HCT116 (cell line): Measurements from ENCODE around the gene RGS4.

Source experiments
- CTCF ChIP-seq, 3 experiments: fragments of 200-600 bp in 1 of 3; sonication (generic) in 1 of 3; IDR thresholded peaks in 2 of 3; conservative IDR thresholded peaks in 1 of 3; 2 replicates each; pipeline ENCODE4 v1.5.1; 2012 to 2017; ENCODE audit warnings: low read depth in 2 of 3, low read length in 2 of 3, antibody characterized with exemption in 1 of 3, borderline replicate concordance in 1 of 3, control low read depth in 1 of 3, mild to moderate bottlenecking in 1 of 3, mixed read lengths in 1 of 3, mixed run types in 1 of 3, moderate library complexity in 1 of 3; ENCODE audit not compliant: insufficient read depth in 1 of 3
- EZH2 ChIP-seq: fragments of 200-600 bp; sonication (generic); IDR thresholded peaks from 2 replicates; pipeline ENCODE4 v1.6.1; 2017; ENCODE audit warnings: antibody characterized with exemption, mixed run types
- EZH2phosphoT487 ChIP-seq: fragments of 200-600 bp; IDR thresholded peaks from 2 replicates; pipeline ENCODE4 v1.6.1; 2018; ENCODE audit warnings: antibody characterized with exemption, borderline replicate concordance
- FOSL1 ChIP-seq: IDR thresholded peaks from 2 replicates; pipeline ENCODE4 v1.6.1; 2012; ENCODE audit warnings: low read depth
- POLR2A ChIP-seq: IDR thresholded peaks from 2 replicates; pipeline ENCODE4 v1.7.0; 2011; ENCODE audit warnings: borderline replicate concordance; ENCODE audit not compliant: insufficient read depth, insufficient read length; ENCODE audit errors: extremely low read depth
- POLR2AphosphoS5 ChIP-seq: IDR thresholded peaks from 2 replicates; pipeline ENCODE4 v1.6.1; 2011; ENCODE audit warnings: mild to moderate bottlenecking, low read depth, low read length, moderate library complexity
- SP1 ChIP-seq: IDR thresholded peaks from 2 replicates; pipeline ENCODE4 v1.6.1; 2012; ENCODE audit warnings: low read depth
- YY1 ChIP-seq: IDR thresholded peaks from 2 replicates; pipeline ENCODE4 v1.6.1; 2011; ENCODE audit warnings: low read length, low read depth, moderate library complexity, mild to moderate bottlenecking; ENCODE audit not compliant: insufficient replicate concordance; ENCODE audit errors: extremely low read depth

GRCh38 chr1:163085904-163086268 lies 16.7 kb downstream of the RGS4 start:
- TF ChIP-seq EZH2 (no peak), YY1 (no peak), POLR2A (no peak), SP1 (no peak), EZH2phosphoT487 (no peak), POLR2AphosphoS5 (no peak), FOSL1 (no peak), CTCF (IDR thresholded peaks at IDR 0.05 in 2 of 3, conservative IDR thresholded peaks at IDR 0.05 in 1 of 3; ENCODE audit: borderline replicate concordance in 1 of 3, insufficient read depth in 1 of 3, low read depth in 2 of 3, low read length in 2 of 3) (no peak)
